Choroid plexus epithelial cell (primary cell): ENCODE measurements around the gene ZGPAT.

ENCODE experiments used
- DNase-seq: peaks from one replicate; pipeline ENCODE4 v3.0.0-alpha.2; 2010; ENCODE audit warnings: low read depth
- H3K4me3 ChIP-seq: 2 replicates; pipeline ENCODE4 v1.5.1; 2011; ENCODE audit warnings: low read depth, mild to moderate bottlenecking, control low read depth, low read length, moderate library complexity
- CTCF ChIP-seq: conservative IDR thresholded peaks from 2 replicates; pipeline ENCODE4 v1.5.1; 2011; ENCODE audit warnings: low read depth, mild to moderate bottlenecking, control low read depth, inconsistent platforms, low read length, moderate library complexity

ZGPAT gene

DNA sequence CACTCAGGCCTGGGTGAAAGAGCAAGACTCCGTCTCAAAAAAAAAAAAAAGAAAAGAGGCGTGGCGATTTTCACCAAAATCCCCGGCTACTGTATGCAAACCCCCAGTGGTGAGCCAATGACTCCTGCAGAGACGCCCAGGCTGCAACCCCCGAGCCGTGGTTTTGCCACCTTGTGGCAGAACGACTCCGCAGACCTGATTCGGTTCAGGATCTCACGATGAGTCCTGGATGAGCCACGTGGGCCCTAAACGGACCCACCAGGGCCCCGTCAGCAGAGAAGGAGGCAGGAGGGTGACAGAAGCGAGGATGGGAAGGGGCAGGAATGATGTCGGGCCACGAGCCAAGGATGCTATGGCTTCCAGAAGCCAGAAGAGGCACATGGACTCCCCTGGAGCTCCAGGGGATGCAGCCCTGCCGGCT is 74.2 kb downstream of the ZGPAT start:
- no peak for TF ChIP-seq CTCF
- no peak overlapping the region for H3K4me3 ChIP-seq
- no peak for DNase-seq

GRCh38 chr20:63782521-63782971 is 74.7 kb downstream of the ZGPAT start:
- TF ChIP-seq CTCF, result no peak
- H3K4me3 ChIP-seq, result no peak overlapping the region
- DNase-seq, result no peak

GRCh38 chr20:63783970-63784369 is 76.1 kb downstream of the ZGPAT start:
- no peak for DNase-seq
- TF ChIP-seq CTCF, result no peak
- no peak overlapping the region for H3K4me3 ChIP-seq

- DNase-seq, result no peak
- H3K4me3 ChIP-seq, result no peak overlapping the region
- no peak for TF ChIP-seq CTCF
Measured at GRCh38 chr20:63785691-63786131, 77.9 kb downstream of the ZGPAT start.
